Glomerular endothelial cell (primary cell): ENCODE data around the gene GLMN. TPM values are rescaled to one million over a fixed set of nuclear protein-coding genes. Genes with fewer than 3 reads are reported as not detected.
"Not testable (repeated sequence)": the region's sequence is repeated elsewhere in the genome, so short reads cannot be mapped to it uniquely, and the experiment has no call there.

Source experiments
- DNase-seq: peaks from one replicate; pipeline ENCODE4 v3.0.0-alpha.2; 2011; ENCODE audit warnings: low read depth, low spot score; ENCODE audit errors: extremely low read depth
- total RNA-seq: library from RNA; depleted of rRNA; stranded (reverse); fragments of >200 nt; gene quantifications from 2 replicates; pipeline ENCODE4 v1.2.3, GENCODE V29; 2015

Gene GLMN
- total RNA-seq, 1 donor from 2014 or later, result 9.0 TPM

DNA sequence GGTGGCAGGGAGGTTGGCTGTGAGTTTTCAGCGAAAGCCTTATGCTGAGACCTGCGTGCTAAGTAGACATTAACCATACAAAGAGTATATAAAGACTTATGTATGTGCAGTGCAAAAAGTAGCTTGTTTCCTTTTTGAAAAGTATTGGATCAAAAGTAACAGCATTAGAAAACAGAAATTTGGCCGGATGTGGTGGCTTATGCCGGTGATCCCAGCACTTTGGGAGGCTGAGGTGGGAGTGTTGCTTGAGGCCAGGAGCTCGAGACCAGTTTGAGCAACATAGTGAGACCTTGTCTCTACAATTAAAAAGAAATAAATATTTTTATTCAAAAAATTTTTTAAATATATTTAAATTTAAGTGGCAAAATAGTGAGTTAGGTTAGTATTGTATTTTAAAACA is 2.2 kb upstream of the GLMN start:
- DNase-seq, result no peak

- no peak for DNase-seq
Measured at GRCh38 chr1:92299477-92300150, 827 bp upstream of the GLMN start.

GRCh38 chr1:92298213-92298572 is 594 bp downstream of the GLMN start:
- DNase-seq, result no peak

GRCh38 chr1:92291372-92291999 is 7.3 kb downstream of the GLMN start:
- DNase-seq, result no peak

DNA sequence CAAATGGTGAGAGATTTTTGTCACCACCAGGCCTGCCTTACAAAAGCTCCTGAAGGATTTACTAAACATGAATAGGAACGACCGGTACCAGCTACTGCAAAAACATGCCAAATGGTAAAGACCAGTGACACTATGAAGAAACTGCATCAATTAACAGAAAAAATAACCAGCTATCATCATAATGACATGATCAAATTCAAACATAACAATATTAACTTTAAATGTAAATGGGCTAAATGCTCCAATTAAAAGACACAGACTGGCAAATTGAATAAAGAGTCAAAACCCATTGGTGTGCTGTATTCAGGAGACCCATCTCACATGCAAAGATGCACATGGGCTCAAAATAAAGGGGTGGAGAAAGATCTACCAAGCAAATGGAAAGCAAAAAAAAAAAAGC is 17.4 kb downstream of the GLMN start:
- not testable (repeated sequence) for DNase-seq

- not testable (repeated sequence) for DNase-seq
Measured at GRCh38 chr1:92279781-92280180, 19.0 kb downstream of the GLMN start.

GRCh38 chr1:92277105-92277723 is 21.6 kb downstream of the GLMN start:
- DNase-seq, result no peak

DNA sequence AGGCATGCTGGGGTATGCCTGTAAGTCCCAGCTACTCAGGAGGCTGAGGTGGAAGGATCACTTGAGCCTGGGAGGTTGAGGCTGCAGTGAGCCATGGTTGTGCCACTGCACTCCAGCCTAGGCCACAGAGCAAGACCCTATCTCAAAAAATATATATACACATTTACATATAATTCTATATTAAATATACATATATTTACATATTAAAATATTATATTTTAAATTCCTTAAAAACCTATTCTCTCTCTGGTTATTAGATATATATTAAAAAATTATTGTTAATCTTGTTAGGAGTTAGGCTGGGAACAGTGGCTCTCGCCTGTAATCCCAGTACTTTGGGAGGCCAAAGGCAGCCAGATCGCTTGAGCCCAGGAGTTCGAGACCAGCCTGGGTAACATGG is 22.7 kb downstream of the GLMN start:
- DNase-seq, result no peak

DNA sequence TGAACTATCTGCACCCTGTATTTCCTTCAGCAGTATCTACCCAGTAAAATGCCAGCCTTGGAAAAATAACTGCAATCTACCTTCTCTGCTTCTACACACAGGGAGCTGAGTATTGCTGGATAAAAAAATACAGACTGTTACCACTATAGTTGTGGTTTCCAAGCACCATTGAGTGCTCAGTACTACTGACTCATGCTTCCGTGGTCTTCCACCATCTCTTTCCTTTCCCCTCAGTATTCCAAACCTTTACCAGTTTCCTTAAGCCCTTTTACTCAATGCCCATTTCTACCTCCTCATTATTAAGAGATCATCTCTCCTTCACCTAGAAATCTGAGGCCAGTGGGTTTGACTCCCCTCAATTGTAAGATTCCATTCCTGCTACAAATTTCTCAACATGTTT is 23.8 kb downstream of the GLMN start:
- DNase-seq, result no peak

DNA sequence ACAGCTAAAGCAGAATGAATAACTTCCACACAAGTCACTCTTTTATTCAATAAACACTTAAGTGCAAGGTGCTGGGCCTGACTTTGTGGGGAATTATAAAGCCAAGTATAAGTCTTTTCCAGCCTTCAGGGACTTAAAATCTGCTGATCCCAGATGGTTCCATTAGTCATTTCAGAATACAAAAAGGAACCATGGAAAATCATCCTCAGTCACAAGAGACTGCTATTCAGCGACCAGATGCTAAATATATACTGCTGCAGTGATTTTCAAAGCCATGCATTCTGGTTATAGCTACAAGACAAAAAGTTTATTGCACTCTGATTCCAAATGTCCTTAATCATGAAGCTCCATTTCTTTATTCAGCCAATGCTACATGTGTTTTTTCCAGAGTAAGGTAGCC is 25.7 kb downstream of the GLMN start:
- no peak for DNase-seq

- DNase-seq, result no peak
Measured at GRCh38 chr1:92262516-92262915, 36.3 kb downstream of the GLMN start.

GRCh38 chr1:92259350-92259749 is 39.4 kb downstream of the GLMN start:
- no peak for DNase-seq

- not testable (repeated sequence) for DNase-seq
Measured at GRCh38 chr1:92254714-92255113, 44.1 kb downstream of the GLMN start.

DNA sequence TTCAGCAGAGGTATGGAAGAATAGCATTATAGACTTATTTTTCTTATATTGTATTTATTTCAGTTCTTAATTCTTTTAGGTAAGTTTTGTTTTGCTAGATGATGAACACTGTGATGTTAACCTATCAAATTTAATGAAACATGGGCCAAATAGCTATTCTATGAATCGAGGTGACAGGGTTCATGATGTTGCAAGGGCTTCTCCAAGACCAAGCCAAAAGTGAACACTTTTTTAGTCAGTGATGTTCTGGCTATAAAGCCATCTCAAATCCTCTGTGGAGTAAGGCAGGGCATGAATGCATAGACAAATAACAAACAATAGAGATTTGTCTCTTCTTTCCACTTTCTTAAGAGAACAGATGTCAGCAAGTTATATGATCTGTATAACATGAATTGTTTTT is 54.4 kb downstream of the GLMN start:
- DNase-seq, result no peak

DNA sequence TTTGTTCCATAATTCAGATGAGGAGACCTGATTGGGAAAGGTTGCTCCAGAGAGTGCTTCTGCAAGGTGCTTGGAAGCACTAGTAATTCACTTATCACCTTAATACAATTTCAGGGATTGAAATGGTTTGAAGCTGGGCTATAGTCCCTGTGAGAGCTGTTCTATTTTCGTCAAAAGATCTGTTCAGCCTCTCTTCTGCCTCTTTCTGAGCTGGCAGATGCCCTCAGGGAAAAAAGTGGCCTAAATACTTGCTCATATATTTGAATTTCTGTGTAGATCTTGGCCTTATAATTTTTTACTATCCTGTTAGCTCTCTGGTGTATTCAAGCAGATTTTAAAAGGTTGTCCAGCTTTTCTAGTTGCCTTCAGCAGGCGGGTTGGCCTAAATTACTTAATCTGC is 58.8 kb downstream of the GLMN start:
- no peak for DNase-seq

DNA sequence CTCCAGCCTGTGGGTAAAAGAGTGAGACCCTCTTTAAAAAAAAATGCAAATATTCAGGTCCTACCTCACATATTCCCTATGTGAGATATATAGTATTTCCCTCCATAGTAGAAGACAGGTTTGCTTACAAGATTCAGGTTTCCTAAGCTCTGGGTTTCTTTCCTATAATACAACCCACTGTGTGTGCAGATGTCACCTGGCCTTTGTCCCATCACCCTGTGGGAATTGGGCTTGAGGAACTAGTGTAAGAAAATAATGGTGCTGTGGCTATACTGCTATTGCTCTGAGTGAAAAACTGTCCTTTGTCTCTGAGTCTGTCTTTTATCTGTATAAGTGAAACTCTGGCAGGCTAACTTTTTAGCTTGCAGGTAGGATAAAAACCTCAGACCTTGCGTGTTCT is 68.1 kb downstream of the GLMN start:
- no peak for DNase-seq

DNA sequence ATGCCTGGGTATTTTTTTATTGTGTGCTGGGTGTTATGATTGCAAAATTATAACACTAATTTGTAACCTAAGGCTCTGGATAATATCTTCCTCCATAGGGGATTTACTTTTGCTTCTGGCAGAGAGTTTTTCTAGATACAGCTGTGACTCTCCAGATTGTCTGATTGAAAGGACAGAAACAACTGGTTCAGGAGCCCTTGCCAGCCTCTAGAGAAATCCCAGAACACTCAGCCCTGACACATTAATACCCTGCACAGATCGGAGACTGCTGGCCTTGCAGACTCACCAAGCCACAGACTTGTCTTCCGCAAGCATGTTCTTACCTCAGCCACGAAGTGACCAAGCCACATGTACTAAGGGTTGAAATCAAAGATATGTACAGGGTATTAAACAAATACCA is 70.4 kb downstream of the GLMN start:
- no peak for DNase-seq

- no peak for DNase-seq
Measured at GRCh38 chr1:92219028-92219427, 79.8 kb downstream of the GLMN start.

GRCh38 chr1:92218559-92218958 is 80.2 kb downstream of the GLMN start:
- DNase-seq, result no peak

- no peak for DNase-seq
Measured at GRCh38 chr1:92217721-92218120, 81.1 kb downstream of the GLMN start, which contains the start of gene C1orf146. Gene C1orf146, plus strand, starts transcription at chr1:92217915. Its CDS starts 13,506 bp downstream, at chr1:92231421.

- DNase-seq, result no peak
Measured at GRCh38 chr1:92211166-92211565, 87.6 kb downstream of the GLMN start.

- DNase-seq, result no peak
Measured at GRCh38 chr1:92210701-92211100, 88.1 kb downstream of the GLMN start.
